T-helper 2 cell treated with Interferon-gamma antibody and Interleukin-4, amounts not matched to agents 100 ng/mL and 5 ng/mL, for 36 hours (primary cell): ENCODE measurements around the gene CCDC186. TPM values are rescaled to one million over a fixed set of nuclear protein-coding genes. Genes with fewer than 3 reads are reported as not detected.

ENCODE experiments used
- intact Hi-C: fragments of 100-400 bp; cut with micrococcal nuclease; formaldehyde crosslinking; loops from one replicate; pipeline ENCODE4 v1.15.1; 2023
- total RNA-seq: library from RNA; stranded (reverse); gene quantifications from 2 replicates; pipeline ENCODE4 v1.2.3, GENCODE V29; 2022

The CCDC186 gene
- total RNA-seq = 15.0 and 15.6 TPM in 2 replicates

DNA sequence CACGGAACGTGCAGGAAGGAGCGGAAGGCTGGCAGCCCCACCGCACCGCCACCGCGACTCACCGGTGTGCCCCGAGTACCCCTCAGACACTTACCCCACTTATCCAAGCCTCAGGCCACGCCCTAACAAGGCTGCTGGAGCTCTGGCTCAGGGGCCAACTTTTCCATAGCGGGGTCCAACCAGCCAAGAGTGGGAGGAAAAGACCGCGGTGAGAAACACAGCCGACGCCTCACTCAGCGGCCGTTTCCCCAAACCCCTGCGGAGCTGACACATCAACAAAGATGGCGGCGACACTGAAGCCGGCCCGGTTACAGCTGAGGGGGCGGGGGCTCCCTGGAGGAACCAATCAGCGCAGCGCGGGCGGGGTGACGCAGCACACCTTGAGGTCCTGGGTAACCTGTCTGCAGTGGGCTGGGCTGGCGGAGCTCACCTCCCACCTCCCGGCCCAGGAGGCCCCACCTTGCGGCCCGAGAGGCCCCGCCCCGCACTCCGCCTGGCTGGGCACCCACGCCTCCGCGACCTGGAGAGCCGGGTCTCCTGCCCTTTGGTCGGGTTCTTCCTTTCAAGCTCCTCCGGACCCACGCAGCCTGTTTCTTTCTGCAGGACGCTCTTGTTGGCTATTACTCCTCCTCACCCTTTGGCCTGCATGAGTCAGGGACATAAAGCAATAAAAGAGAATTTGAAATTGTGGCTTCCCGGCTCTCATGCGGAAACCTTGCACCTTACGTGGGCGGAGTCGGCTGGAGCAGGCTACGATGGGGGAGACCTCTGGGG lies at the start of gene CCDC186:
Gene CCDC186 (minus strand): TSS at position 283 of the 774 bp plus-strand sequence. CDS start 10,935 bp downstream, outside the sequence.
- intact Hi-C loops = loop anchor here (1.0 to 5.0 kb wide), 8 partner anchors 130 to 764 kb away; partner anchors contain the start of genes CASP7 and TRUB1

DNA sequence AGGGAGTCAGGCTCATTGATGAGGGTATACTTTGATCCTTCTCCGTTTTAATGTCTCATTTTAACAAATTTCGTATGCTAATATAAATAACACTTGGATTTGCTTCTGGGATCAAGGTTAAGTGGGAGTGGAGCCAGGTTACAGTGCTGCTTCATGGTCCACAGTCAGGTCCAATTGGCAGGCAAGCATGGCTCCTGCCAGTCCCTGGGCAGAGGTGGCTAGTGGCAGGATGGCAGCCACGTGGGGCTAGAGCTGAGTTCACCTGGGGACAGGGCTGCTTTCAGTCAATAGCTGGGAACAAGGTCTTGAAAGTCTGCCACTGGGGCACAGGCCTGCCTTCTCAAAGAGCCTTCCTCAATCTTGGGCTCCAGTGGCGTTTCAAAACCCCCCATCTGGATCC lies 49.1 kb upstream of the CCDC186 start:
- intact Hi-C loops = no loop called here

DNA sequence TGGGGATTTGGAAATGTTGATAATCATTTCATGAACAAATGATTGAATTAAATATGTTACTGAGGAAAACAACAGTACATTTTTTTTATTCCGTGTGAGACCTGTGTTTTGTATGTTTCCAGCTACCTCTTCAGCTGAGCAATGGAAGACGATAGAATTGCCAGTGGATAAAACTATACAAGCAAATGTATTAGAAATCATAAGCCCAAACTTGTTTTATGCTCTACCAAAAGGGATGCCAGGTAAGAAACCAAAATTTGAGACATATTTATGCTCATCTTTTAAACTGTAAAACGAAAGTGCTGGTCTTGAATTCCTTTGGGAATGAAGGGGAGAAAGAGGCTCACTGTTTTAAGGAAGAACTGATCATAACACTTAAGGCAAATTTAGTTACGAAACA lies 47.2 kb upstream of the CCDC186 start:
- intact Hi-C loops = no loop called here

DNA sequence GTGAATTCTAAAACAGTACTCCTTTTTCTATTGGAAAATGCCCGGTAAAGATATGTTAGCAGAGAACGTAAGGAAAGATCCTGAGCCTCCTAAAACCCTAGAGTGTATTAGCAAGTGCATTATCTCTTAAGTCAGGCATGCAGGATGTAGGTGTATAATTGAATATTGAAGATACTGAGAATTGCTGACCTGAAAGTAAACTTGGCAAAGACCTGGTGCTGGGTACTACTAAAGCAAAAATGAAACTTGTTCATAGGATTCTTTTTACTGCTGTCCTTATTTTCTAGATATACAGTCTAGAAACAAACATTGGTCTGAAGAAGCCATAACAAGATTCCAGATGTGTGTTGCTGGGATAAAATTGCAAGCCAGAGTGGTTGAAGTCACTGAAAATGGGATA lies 46.3 kb upstream of the CCDC186 start:
- intact Hi-C loops = no loop called here

DNA sequence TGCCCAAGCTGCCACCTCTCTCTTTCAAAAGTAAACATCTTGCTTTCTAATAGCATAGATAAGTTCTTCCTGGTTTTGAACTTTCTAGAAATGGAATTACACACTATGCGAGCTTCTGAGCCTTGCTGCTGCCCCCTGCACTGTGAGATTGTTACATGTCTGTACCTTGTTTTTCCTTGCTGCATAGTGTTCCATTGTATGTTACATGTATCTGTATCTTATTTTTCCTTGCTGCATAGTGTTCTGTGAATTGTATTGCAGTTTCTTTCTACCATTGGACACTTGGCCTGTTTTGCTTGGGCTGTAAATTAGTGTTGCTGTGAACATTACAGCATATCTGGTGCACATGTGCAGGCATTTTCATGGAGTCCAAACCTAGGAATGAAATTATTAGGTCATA lies 41.0 kb upstream of the CCDC186 start:
- intact Hi-C loops = no loop called here

DNA sequence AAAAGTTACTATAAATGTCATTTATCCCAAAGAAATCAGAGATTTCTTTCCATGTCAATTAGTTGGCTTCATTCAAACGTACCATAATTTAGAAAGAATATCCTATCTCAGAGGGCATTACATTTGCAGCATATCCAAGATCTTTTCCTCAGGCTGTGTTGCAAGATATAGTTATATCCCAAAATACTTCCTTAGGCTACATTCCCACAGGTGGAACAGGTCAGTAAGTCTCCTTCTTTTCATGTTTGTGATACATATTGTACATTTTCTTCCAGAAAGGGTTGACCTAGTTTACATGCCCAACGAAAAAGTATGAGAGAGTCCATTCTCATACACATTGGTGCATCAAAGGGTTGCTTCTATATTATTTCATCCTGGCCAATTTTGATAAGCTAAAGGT lies 38.1 kb upstream of the CCDC186 start:
- intact Hi-C loops = no loop called here

DNA sequence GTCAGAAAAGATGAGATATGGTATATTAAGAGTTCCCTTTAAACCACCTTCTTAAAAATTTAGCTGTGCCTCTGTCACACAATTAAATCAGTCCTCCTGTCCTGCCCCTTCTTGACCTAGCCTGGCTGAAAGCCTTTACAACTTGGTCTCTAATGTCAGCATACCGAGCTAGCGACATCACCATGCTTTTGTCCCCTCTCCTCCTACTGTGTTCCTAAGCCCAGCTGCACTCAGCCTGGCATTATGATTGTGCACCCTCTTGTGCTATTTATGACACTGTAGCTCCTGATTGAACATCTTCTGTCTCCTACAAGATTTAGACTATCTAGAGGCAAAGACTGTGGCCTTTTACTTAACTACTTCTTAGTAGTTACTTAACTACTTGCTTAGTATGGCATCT lies 34.3 kb upstream of the CCDC186 start:
- intact Hi-C loops = no loop called here

DNA sequence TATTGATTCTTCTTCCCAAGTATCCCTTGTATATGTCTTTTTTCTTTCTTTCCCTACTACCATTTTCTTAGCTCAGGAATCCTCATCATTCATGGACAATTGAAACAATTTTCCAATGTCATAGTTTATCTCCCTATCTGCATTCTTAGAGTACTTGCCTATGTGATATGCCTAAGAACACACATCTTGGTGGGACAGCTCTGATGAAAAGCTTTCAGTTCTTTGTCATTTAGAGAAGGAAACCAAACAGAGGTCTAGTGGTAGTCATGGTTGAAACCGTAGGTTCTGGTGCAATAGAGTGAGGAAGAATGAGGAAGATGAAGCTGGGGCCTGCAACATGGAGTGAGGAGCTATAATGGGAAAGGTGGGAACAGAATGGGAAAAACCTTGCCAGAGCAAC lies 33.3 kb upstream of the CCDC186 start:
- intact Hi-C loops = no loop called here

DNA sequence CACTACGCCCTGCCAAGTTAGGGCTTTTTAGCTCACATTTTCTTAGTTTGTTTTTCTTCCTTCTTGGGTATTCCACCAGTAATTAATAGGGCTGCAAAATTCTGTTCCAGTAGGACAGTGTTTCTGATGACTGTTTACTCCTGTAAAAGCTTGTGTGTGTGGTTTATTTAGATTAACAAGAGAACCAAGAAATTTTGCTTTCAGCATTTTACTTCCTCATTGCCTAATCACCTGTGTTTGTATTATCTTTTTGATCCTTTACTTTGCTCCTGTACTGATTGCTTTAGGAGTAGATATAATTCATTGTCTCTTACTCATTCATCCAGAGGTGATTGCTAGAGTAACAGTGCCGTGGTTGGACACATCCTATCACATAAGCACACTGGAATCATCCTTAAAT lies 32.9 kb upstream of the CCDC186 start:
- intact Hi-C loops = no loop called here

DNA sequence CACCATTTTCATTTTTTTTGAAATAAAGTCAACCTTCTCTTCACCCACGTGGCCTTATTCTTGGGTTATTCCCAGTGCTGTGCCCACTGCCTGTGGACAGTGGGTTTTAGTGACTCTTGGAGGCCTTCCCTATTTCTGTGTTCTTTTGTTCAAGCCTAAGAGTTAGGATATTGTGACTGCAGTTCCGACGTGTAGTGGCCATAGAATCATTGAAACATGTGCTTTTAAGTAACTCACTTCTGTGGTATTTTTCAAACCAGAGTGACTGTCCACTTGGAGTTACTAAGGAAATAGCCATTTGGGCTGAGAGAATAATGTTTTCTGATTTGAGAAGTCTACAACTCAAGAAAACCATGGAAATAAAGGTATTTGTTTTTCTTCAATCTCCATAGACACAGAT lies 28.8 kb upstream of the CCDC186 start:
- intact Hi-C loops = no loop called here

DNA sequence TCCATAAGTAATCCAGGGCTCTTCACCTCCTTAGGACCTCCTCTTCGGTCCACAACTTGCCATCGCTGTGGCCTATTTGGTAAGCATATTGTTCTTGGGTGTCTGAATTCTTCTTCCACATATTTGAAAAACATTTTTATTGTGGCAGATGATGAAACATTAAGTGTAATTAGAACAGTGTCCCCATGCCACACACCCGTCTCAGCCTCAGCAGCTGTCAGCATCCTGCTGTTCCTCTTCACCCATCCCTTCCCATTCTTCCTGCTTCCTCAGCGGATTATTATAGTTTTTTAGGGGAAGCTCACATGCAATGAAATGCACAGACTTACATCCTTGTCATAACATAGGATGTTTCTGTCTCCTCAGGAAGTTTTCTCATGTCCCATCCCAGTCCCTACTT lies 25.2 kb upstream of the CCDC186 start:
- intact Hi-C loops = no loop called here

DNA sequence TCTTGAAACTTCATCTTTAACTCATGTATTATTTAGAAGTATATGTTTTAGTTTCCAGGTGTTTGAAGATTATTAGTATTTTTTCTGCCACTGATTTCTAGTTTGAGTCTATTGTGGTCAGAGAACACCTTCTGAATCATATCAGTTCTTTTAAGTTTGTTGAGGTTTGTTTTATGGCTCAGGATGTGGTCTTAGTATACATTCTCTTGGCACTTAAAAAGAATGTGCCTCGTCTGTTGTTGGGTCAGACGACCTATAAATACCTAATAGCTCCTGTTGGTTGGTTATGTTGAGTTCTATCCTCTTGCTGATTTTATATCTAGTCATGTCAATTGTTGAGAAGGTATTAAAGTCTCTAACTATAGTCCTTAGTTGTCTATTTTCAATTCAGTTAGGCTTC lies 21.1 kb upstream of the CCDC186 start:
- intact Hi-C loops = no loop called here

DNA sequence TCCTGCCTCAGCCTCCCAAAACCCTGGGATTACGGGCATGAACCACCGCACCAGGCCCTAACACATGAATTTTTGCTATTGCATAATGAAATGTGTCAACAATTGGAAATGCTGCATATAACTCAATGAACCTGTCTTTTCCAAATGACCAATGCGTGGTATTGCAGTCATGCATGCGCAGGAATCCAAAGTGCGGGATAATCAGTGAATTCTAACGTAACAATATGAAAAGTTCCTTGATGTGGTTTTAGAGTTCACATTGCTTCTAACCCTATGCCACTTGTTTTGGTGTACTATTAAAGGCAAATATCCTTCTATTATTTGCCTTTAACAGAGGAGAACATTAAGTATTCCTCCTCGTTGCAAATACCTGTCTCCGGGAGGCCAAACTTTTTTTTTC lies 15.7 kb upstream of the CCDC186 start:
- intact Hi-C loops = no loop called here

DNA sequence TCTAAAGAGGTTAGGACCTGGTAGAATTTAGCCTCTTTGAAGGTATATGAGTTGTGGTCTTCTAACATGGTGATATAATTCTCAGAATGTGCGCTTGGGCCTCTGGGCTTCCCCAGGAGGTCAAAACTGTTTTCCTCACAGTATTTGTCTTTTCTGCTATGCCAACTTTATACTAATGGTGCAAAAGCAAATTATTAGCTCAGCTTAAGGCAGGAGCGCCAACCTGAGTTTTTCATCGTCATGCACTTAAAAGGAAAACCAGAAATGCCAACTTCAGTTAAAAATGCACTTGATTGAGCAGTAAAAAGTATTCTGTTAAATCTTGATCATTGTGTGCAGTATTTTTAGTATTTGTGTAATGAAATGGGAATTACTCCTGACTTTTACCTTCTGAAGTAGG lies 14.9 kb upstream of the CCDC186 start:
- intact Hi-C loops = no loop called here

DNA sequence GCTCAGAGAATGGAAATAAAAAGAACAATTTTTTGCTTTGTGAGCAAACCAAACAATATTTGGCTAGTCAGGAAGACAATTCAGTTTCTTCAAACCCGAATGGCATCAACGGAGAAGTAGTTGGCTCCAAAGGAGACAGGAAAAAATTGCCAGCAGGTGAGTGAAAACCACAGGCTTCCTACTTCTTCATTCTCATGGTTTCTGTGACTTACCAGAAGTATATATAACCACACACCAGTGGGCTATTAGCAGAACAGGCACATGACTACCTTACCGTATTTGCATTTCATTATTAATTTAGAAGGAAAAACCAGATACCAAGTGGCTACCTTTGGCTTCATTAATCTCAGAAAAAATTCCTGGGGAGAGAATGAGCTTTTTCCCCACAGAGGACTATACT lies 14.0 kb upstream of the CCDC186 start:
- intact Hi-C loops = no loop called here

DNA sequence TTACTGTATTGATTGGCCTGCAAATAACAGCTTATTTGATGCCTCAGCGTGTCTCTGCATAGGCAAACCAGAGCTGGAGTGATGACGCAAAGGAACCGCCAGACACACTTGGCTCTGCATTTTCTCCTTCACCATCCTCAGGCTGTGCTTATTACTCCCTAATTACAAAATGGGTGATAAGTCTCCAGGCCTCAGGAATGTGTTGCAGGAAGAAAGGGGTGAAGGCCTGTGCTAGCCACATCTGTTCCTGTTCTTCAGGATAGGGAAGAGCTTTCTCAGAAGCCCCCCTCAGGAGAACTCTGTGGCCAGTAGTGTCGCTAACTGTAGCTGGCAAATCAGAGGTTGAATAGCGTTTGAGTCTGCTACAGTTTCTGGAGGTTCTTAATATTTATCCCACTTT lies 10.3 kb upstream of the CCDC186 start:
- intact Hi-C loops = no loop called here

DNA sequence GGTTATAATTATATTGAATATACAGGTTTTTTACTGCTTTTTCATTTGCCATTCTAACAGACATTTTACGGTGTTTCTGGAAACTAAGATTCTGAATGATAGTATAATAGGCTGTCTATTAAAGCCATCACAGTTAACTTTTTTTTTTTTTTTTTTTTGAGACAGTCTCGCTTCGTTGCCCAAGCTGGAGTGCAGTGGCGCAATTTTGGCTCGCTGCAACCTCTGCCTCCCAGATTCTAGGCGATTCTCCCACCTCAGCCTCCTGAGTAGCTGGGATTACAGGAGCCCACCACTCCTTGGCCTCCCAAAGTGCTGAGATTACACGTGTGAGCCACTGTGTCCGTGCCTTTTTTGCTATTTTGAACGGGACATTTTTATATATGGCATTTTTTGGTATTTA lies 9.6 kb upstream of the CCDC186 start:
- intact Hi-C loops = no loop called here

DNA sequence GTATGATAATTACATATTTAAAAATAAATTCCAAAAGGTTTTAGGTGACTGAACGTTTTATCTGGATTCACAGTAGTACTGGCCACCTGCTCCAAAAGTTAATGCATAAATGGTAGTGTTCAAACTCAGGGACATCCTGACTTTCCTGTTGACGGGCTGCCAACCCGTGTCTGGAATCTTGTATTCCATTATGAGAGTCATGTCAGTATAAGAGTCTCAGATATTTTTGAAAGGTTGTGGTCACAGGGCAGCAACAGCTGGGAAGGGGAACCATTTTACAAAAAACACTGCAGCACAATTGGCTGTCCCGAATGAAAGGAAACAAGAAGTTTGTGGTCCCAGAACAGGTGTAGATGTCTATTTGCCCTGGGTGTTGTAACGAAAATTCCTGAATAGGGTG lies 8.0 kb upstream of the CCDC186 start:
- intact Hi-C loops = no loop called here

DNA sequence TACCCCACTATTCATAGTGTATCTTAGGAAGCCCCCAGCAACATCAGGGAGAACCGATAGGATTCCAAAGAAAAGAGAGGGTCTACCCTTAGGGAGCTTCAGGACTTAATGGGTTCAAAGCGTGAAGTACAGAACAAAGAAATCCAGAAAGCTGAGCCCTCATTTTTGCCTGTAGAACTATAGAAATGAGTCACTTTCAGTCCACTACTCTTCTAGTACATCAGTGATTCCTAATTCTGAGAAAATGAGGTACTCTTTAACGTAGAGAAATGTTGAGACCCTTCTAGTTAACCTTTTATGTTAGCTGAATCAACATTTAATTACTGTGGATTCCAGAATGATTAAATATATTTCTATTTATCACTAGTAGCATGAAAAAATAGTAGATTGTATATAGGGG lies 6.9 kb upstream of the CCDC186 start:
- intact Hi-C loops = no loop called here

DNA sequence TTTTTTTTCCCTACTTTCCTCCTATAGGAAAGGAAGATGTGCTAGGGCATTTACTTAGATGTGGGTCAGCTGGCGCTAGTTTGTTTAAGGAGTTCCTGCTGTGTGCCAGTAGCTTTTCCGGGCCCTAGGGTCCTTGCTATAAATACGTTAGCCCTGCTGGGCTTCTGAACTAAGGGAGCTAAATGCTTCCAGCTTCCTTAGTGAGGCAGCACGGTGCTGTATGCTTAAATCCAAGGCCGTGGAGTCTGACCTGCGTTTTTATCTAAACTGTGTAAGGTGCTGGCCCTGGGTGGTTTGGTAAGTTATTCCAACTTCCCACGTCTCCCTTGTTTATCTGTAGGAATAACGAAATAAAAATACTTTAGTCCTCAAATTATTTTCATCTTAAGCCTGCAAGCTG lies 5.7 kb upstream of the CCDC186 start:
- intact Hi-C loops = no loop called here

DNA sequence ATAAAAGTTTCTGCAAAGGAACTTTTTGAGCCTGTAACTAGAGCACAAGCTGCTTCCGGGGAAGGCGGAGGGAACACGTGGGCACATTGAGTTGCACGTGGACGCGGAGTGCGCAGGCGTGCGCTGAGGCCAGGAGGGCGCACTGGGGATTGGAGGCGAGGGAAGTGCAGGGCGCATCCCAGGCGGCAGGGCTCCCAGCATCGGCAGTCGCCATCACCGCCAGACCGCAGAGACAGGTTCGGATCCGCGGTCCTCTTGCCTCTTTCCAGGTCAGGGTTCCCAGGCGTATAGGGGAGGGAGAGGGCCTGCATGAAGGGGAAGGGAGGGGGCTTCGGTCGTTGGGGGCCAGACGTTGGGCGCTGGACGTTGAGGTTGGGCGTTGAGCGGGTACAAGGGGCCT lies 5.1 kb upstream of the CCDC186 start, which contains the start of gene TDRD1:
Gene TDRD1 (plus strand): TSS at position 206 of the 400 bp plus-strand sequence. CDS start 8,479 bp downstream, outside the sequence.
- intact Hi-C loops = no loop called here

DNA sequence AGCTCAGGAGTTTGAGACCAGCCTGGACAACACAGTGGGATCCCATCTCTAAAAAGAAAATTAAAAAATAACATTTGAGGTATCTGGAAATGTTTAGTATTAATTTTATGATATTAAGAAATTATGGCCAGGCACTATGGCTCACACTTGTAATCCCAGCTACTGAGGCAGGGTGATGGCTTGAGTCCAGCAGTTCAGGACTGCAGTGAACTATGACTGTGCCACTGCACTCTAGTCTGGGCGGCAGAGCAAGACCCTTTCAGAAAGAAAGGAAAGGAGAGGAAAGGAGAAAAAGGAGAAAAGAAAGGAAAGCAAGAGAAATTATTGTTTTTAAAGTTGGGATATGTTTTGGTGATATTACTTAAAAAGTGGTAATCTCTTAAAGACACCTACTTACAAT lies 2.5 kb upstream of the CCDC186 start:
- intact Hi-C loops = no loop called here

DNA sequence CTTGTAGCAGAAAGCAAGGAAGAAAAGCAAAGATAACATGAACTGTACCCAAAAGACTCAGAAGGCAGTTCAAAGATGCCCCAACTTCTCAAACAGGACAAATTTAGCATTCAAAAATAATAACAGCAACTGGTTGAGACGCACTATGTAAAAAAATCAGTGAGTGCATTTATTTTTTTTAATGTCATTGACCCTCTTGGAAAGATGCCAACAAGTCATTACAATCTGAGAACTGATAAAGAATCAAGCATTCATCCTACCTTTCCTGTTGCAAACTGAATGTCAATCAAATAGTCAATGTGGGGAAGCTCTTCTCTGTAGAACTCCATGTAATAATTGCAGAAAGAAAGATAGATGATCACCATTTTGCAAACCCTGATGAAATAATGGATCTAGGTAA lies 1.7 kb upstream of the CCDC186 start:
- intact Hi-C loops = loop anchor here (2.0 kb wide), 1 partner anchor 323 kb away; no protein-coding TSS in a partner anchor
